Measurements from ENCODE around the gene IHH. TPM values are rescaled to one million over a fixed set of nuclear protein-coding genes. Genes with fewer than 3 reads are reported as not detected.

IHH gene
- total RNA-seq, 1 donor, result under 0.01 TPM

GRCh38 chr2:219038600-219038999 is 22.1 kb downstream of the IHH start:
- Histone ChIP-seq H3K4me3 (ENCODE audit: insufficient read depth, low read length) (no peak overlapping the region), H3K9me3 (ENCODE audit: low read depth, low read length) (no peaks in the 10 kb centered on the region)
- no peak for DNase-seq (ENCODE audit: insufficient read length, low spot score, missing footprints)

GRCh38 chr2:219037783-219038499 is 22.8 kb downstream of the IHH start:
- no peak overlapping the region for H2AFZ ChIP-seq (ENCODE audit: low read length)
- TF ChIP-seq CTCF (IDR thresholded peaks at IDR 0.05; ENCODE audit: extremely low read depth, low read depth, low read length), result no peak
- H4K20me1 ChIP-seq (ENCODE audit: insufficient read depth, low read length), result no peaks in the 10 kb centered on the region
- no peak for DNase-seq (ENCODE audit: insufficient read length, low spot score, missing footprints)
- peaks cover 64% of the 10 kb centered on the region for H3K27me3 ChIP-seq (ENCODE audit: insufficient read depth, low read length)
- H3K36me3 ChIP-seq (ENCODE audit: insufficient read depth, low read length), result no peaks in the 10 kb centered on the region
- H3K4me3 ChIP-seq (ENCODE audit: insufficient read depth, low read length), result no peak overlapping the region
- no peak overlapping the region for H3K27ac ChIP-seq (ENCODE audit: low read depth, low read length)
- no peaks in the 10 kb centered on the region for H3K9me3 ChIP-seq (ENCODE audit: low read depth, low read length)
- H3K4me2 ChIP-seq (ENCODE audit: insufficient read depth, low read length), result no peak overlapping the region
- peaks cover 5% of the 10 kb centered on the region for H3K4me1 ChIP-seq (ENCODE audit: insufficient read depth, low read length)
- no peaks in the 10 kb centered on the region for H3K79me2 ChIP-seq (ENCODE audit: insufficient read depth, low read length)

More at GRCh38 chr2:219038600-219038999, 22.1 kb downstream of the IHH start:
- H3K27me3 ChIP-seq (ENCODE audit: insufficient read depth, low read length), result peaks cover 61% of the 10 kb centered on the region
- TF ChIP-seq CTCF (IDR thresholded peaks at IDR 0.05; ENCODE audit: extremely low read depth, low read depth, low read length), result no peak
- H3K27ac ChIP-seq (ENCODE audit: low read depth, low read length), result no peak overlapping the region
- H2AFZ ChIP-seq (ENCODE audit: low read length), result no peak overlapping the region
- H4K20me1 ChIP-seq (ENCODE audit: insufficient read depth, low read length), result no peaks in the 10 kb centered on the region
- no peaks in the 10 kb centered on the region for H3K36me3 ChIP-seq (ENCODE audit: insufficient read depth, low read length)
- no peak overlapping the region for H3K4me2 ChIP-seq (ENCODE audit: insufficient read depth, low read length)
- peaks cover 5% of the 10 kb centered on the region for H3K4me1 ChIP-seq (ENCODE audit: insufficient read depth, low read length)
- H3K79me2 ChIP-seq (ENCODE audit: insufficient read depth, low read length), result no peaks in the 10 kb centered on the region

- H3K4me3 ChIP-seq (ENCODE audit: insufficient read depth, low read length), result no peak overlapping the region
- no peak overlapping the region for H2AFZ ChIP-seq (ENCODE audit: low read length)
- no peaks in the 10 kb centered on the region for H3K79me2 ChIP-seq (ENCODE audit: insufficient read depth, low read length)
- DNase-seq (ENCODE audit: insufficient read length, low spot score, missing footprints), result peak; percentile 61
- no peaks in the 10 kb centered on the region for H4K20me1 ChIP-seq (ENCODE audit: insufficient read depth, low read length)
- H3K4me2 ChIP-seq (ENCODE audit: insufficient read depth, low read length), result no peak overlapping the region
- H3K36me3 ChIP-seq (ENCODE audit: insufficient read depth, low read length), result no peaks in the 10 kb centered on the region
- no peaks in the 10 kb centered on the region for H3K9me3 ChIP-seq (ENCODE audit: low read depth, low read length)
- H3K4me1 ChIP-seq (ENCODE audit: insufficient read depth, low read length), result no peaks in the 10 kb centered on the region
- H3K27ac ChIP-seq (ENCODE audit: low read depth, low read length), result no peak overlapping the region
- H3K27me3 ChIP-seq (ENCODE audit: insufficient read depth, low read length), result peaks cover 50% of the 10 kb centered on the region
- no peak for TF ChIP-seq CTCF (IDR thresholded peaks at IDR 0.05; ENCODE audit: extremely low read depth, low read depth, low read length)
Observed at GRCh38 chr2:219035942-219036341, 24.8 kb downstream of the IHH start.

- Histone ChIP-seq H3K27ac (ENCODE audit: low read depth, low read length) (no peak overlapping the region), H3K79me2 (ENCODE audit: insufficient read depth, low read length) (no peaks in the 10 kb centered on the region), H2AFZ (ENCODE audit: low read length) (no peak overlapping the region), H3K27me3 (ENCODE audit: insufficient read depth, low read length) (peaks cover 44% of the 10 kb centered on the region), H3K4me1 (ENCODE audit: insufficient read depth, low read length) (no peaks in the 10 kb centered on the region), H3K9me3 (ENCODE audit: low read depth, low read length) (no peaks in the 10 kb centered on the region), H3K4me3 (ENCODE audit: insufficient read depth, low read length) (no peak overlapping the region), H3K4me2 (ENCODE audit: insufficient read depth, low read length) (no peak overlapping the region), H3K36me3 (ENCODE audit: insufficient read depth, low read length) (no peaks in the 10 kb centered on the region), H4K20me1 (ENCODE audit: insufficient read depth, low read length) (no peaks in the 10 kb centered on the region)
- no peak for TF ChIP-seq CTCF (IDR thresholded peaks at IDR 0.05; ENCODE audit: extremely low read depth, low read depth, low read length)
- DNase-seq (ENCODE audit: insufficient read length, low spot score, missing footprints), result no peak
Observed at GRCh38 chr2:219034823-219035222, 25.9 kb downstream of the IHH start.
